GM19351 (cell line): ENCODE measurements around the gene PCDHGA1.

ENCODE experiments used
- ATAC-seq: cut with Tn5 transposase; IDR thresholded peaks from one replicate; pipeline ENCODE4 v1.9.1; 2021; ENCODE audit warnings: mild to moderate bottlenecking, moderate library complexity; ENCODE audit not compliant: unreplicated experiment

Gene PCDHGA1

GRCh38 chr5:141510160-141510559, 179.8 kb downstream of the PCDHGA1 start:
- ATAC-seq: no peak

DNA sequence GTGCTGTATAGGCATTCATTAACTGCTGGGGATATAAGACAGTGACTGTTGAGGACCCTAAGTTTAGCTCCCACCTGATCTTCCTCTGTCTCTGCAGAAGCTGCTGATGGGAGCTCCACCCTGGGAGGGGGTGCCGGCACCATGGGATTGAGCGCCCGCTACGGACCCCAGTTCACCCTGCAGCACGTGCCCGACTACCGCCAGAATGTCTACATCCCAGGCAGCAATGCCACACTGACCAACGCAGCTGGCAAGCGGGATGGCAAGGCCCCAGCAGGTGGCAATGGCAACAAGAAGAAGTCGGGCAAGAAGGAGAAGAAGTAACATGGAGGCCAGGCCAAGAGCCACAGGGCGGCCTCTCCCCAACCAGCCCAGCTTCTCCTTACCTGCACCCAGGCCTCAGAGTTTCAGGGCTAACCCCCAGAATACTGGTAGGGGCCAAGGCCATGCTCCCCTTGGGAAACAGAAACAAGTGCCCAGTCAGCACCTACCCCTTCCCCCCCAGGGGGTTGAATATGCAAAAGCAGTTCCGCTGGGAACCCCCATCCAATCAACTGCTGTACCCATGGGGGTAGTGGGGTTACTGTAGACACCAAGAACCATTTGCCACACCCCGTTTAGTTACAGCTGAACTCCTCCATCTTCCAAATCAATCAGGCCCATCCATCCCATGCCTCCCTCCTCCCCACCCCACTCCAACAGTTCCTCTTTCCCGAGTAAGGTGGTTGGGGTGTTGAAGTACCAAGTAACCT, 180.7 kb downstream of the PCDHGA1 start:
- peak; percentile 40 for ATAC-seq

DNA sequence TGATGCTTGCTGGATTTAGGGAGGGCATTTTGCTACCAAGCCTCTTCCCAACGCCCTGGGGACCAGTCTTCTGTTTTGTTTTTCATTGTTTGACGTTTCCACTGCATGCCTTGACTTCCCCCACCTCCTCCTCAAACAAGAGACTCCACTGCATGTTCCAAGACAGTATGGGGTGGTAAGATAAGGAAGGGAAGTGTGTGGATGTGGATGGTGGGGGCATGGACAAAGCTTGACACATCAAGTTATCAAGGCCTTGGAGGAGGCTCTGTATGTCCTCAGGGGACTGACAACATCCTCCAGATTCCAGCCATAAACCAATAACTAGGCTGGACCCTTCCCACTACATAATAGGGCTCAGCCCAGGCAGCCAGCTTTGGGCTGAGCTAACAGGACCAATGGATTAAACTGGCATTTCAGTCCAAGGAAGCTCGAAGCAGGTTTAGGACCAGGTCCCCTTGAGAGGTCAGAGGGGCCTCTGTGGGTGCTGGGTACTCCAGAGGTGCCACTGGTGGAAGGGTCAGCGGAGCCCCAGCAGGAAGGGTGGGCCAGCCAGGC, 181.5 kb downstream of the PCDHGA1 start:
- ATAC-seq: no peak

- ATAC-seq: peak; percentile 21
These were observed 182.1 kb downstream of the PCDHGA1 start for GRCh38 chr5:141512390-141512910.

- ATAC-seq: no peak
These were observed 182.8 kb downstream of the PCDHGA1 start for GRCh38 chr5:141512911-141513626.

- peak; percentile 24 for ATAC-seq
These were observed 183.5 kb downstream of the PCDHGA1 start for GRCh38 chr5:141513627-141514329.

DNA sequence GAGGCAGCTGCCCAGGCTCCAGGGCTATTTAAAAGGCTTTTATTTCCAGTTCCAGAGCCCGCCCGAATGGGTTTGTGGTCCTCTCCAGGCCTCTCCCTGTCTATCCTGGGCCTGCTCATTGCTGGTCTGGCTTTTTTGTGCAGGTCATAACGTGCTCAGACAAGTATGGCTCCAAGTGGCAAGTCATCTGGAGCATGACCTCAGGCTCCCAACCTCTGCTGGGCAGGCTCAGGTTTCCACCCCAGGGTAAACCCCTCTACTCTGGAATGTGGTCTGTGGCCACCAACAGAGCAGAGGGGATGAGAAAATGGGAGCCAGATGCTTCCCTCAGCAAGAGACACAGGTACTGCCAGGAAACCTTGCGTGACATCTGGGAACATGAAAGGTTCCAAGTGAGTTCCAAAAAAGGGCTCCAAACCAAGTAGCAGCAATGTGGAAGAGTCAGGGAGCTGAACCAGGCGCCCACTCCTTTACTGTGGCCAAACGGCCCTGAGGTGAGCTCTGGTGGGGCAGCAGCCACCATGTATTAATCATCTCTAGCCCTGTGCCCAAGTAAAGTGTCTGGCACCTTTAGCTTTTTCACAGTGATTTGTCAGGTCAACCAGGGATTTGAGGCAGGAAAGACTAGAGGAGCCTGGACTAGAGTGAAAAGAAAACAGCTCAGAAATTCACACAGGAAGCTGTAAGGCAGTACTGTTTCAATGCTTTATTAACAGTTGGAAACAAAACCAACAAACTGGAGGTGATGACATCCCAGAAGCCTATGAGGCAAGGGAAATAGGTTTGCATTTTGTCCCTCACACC, 184.2 kb downstream of the PCDHGA1 start:
- ATAC-seq: no peak

- ATAC-seq: no peak
These were observed 184.8 kb downstream of the PCDHGA1 start for GRCh38 chr5:141515141-141515540.

- no peak for ATAC-seq
These were observed 185.8 kb downstream of the PCDHGA1 start for GRCh38 chr5:141515946-141516671.

DNA sequence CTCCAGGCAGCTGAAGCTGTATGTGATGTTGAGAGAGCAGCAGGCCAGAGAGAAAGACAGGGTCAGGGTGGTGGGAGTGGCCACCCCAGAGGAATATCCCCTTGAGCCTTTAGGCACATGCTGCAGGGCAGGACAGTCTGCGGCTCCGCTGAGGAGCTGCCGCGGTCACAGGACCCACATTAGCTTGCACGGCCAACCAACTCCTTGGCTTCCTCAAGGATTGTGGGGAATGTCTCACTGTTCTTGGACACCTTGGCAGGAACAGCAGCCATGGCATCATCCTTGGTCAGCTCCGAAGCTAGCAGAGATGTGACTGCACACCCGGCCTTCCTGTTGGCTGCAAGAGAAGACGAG, 186.3 kb downstream of the PCDHGA1 start:
- ATAC-seq: no peak

DNA sequence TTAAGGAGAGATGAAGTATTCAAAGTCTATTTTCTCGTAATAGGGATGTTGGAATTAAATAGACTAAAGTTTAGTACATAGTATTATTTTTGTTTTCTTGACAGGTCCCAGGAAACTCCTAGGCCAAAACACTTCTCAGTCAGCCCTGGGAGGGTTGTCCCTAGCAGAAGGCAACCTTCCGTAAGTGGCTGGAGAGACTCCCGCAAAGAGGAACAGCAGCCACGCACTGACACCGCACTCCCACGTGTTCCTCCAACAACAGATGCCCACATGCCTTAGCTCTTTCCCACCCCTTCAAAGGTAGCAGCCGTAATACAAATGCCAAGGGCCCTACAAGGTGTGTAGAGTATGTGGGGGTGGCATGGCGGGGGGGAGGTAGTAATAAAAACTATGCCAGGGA, 187.0 kb downstream of the PCDHGA1 start:
- ATAC-seq: no peak

DNA sequence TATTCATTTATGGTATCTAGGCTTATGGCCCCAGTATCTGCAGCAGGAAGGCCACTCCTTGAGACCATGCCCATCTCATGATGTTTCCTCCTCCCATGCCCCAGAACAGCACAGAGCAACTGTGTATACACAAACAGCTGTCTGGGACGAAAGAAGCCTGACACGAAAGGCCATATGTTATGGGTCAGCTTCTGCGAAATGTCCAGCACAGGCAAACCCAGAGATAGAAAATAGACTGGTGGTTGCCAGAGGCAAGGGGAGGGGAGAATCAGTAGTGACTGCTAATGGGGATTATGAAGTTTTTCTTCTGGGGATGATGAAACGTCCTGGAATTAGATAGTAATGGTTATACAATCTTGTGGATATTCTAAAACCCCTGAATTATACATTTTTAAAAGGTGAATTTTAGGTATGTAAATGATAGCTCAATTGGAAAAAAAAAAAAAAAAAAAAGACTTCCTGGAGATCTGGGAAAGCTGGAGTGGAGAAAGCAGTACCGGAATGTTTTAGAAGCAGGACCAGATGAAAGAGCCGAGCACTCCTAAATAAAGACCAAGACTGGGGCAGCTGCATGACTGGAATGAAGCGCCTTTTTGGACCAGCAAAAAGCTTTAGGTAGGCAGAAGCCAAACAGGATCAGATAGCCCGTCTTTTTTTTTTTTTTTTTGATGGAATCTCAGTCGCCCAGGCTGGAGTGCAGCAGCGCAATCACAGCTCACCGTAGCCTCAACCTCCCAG, 187.7 kb downstream of the PCDHGA1 start:
- no peak for ATAC-seq

- ATAC-seq: no peak
These were observed 188.3 kb downstream of the PCDHGA1 start for GRCh38 chr5:141518618-141519015.

DNA sequence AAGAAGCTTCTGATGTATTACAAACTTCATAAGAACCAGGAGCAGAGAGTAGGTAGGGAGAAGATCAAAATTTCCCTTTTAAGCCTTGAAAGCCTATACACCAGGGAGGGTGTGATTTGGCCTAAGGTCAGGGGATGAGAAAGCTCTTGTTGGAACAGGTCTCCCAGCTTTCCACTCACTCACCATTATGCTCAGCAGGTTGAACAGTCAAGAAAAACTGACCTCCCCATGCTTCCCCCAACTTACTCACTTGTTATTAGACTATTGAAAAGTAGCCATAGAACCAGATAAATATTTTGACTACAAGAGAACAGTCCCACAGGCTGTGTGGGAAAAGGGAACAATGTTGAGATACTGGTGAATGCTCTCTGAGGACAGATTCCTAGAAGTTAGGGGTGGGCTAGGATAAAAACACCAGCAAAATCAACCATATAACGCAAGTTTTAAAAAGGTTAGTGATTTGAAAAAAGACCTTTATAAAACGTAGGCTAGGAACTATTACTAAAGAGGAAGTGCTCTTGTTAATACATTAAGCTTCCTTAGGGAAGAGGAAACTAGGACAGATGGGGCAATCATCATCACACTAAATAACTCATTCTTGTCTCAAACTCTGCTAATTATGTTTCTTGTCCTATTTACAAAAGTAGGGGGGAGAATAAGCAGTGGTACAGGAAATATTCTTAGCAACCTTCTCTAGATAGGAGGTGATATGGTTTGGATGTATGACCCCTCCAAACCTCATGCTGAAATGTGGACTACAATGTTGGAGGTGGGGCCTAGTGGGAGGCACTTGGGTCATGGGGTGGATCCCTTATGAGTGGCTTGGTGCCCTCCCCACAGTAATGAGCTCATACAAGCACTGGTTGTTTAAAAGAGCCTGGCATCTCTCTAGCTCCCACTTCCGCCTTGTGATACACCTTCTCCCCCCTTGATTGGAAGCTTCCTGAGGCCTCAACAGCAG, 189.6 kb downstream of the PCDHGA1 start:
- no peak for ATAC-seq

- no peak for ATAC-seq
These were observed 191.0 kb downstream of the PCDHGA1 start for GRCh38 chr5:141521244-141521781.

DNA sequence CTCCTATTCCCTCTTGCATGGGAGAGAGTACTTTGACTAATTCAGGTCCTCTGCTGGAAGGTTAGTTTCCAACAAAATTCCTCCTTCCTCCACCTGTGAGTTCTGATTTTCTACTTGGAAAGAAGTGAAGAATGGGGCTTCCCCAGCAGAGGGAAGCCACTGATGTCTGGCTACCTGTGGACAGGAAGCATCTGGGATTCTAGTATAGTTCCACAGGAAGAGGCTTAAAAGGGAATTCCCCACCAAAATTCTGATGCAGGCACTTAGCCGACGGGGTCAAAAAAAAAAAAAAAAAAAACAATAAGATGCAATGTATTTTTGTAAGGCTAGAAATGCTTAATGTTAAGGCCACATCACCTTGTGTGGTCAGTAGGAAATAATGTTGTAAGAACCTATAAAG, 192.0 kb downstream of the PCDHGA1 start:
- ATAC-seq: no peak

- no peak for ATAC-seq
These were observed 193.7 kb downstream of the PCDHGA1 start for GRCh38 chr5:141523991-141524390.
